GM12873 (cell line): ENCODE results near the gene SRPK2.

Experiments
- CTCF ChIP-seq: IDR thresholded peaks from 2 replicates; pipeline ENCODE4 v1.5.1; 2012; ENCODE audit warnings: low read depth, mild to moderate bottlenecking, moderate library complexity, low read length, control low read depth; ENCODE audit not compliant: insufficient read depth; ENCODE audit errors: missing control alignments

Gene SRPK2

GRCh38 chr7:105321754-105322455, 66.8 kb downstream of the SRPK2 start:
- TF ChIP-seq CTCF = no peak

GRCh38 chr7:105320896-105321295, 67.8 kb downstream of the SRPK2 start:
- TF ChIP-seq CTCF = no peak

- no peak for TF ChIP-seq CTCF
These were observed 69.1 kb downstream of the SRPK2 start for GRCh38 chr7:105319578-105319977.

- no peak for TF ChIP-seq CTCF
These were observed 72.0 kb downstream of the SRPK2 start for GRCh38 chr7:105316578-105317344.

GRCh38 chr7:105315357-105315756, 73.4 kb downstream of the SRPK2 start:
- TF ChIP-seq CTCF = no peak

GRCh38 chr7:105309235-105310169, 79.2 kb downstream of the SRPK2 start:
- no peak for TF ChIP-seq CTCF

- TF ChIP-seq CTCF = no peak
These were observed 81.5 kb downstream of the SRPK2 start for GRCh38 chr7:105307163-105307672.
